Hepatocyte (in vitro differentiated cells): ENCODE measurements around the gene YPEL1. TPM values are rescaled to one million over a fixed set of nuclear protein-coding genes. Genes with fewer than 3 reads are reported as not detected.
"Not testable (repeated sequence)": the region's sequence is repeated elsewhere in the genome, so short reads cannot be mapped to it uniquely, and the experiment has no call there.

Experiments used
- DNase-seq: peaks from one replicate; pipeline ENCODE4 v3.0.0-alpha.2; 2016; ENCODE audit warnings: low spot score
- H2AFZ ChIP-seq: fragments of 200-600 bp; sonication (generic); 2 replicates; pipeline ENCODE4 v1.6.0; 2016; ENCODE audit warnings: antibody characterized with exemption, mild to moderate bottlenecking
- H3K27ac ChIP-seq: fragments of 200-600 bp; sonication (generic); 2 replicates; pipeline ENCODE4 v1.5.1; 2016; ENCODE audit warnings: mild to moderate bottlenecking
- H3K27me3 ChIP-seq: fragments of 200-600 bp; sonication (generic); 2 replicates; pipeline ENCODE4 v1.6.1; 2016
- H3K36me3 ChIP-seq: fragments of 200-600 bp; sonication (generic); replicated peaks from 2 replicates; pipeline ENCODE4 v1.5.1; 2016; ENCODE audit warnings: low read depth; ENCODE audit not compliant: insufficient read depth
- H3K4me1 ChIP-seq: fragments of 200-600 bp; sonication (generic); 2 replicates; pipeline ENCODE4 v1.5.1; 2016; ENCODE audit warnings: mild to moderate bottlenecking, moderate library complexity; ENCODE audit not compliant: insufficient read depth
- H3K4me2 ChIP-seq: fragments of 200-600 bp; sonication (generic); 2 replicates; pipeline ENCODE4 v1.6.0; 2016
- H3K4me3 ChIP-seq: fragments of 200-600 bp; sonication (generic); 2 replicates; pipeline ENCODE4 v1.5.1; 2016; ENCODE audit warnings: mild to moderate bottlenecking
- H3K79me2 ChIP-seq: fragments of 200-600 bp; sonication (generic); 2 replicates; pipeline ENCODE4 v1.6.0; 2017; ENCODE audit warnings: mild to moderate bottlenecking
- H3K9me2 ChIP-seq: fragments of 200-600 bp; sonication (generic); replicated peaks from 2 replicates; pipeline ENCODE4 v1.6.0; 2017; ENCODE audit warnings: mild to moderate bottlenecking; ENCODE audit not compliant: insufficient read depth
- H3K9me3 ChIP-seq: fragments of 200-600 bp; sonication (generic); 2 replicates; pipeline ENCODE4 v1.5.1; 2016; ENCODE audit warnings: low read depth, mild to moderate bottlenecking
- H4K20me1 ChIP-seq: fragments of 200-600 bp; sonication (generic); 2 replicates; pipeline ENCODE4 v1.6.0; 2016; ENCODE audit warnings: mild to moderate bottlenecking; ENCODE audit not compliant: insufficient read depth, poor library complexity, severe bottlenecking
- CTCF ChIP-seq: fragments of 200-600 bp; sonication (generic); IDR thresholded peaks from 2 replicates; pipeline ENCODE4 v1.5.1; 2016; ENCODE audit warnings: antibody characterized with exemption, mild to moderate bottlenecking; ENCODE audit not compliant: poor library complexity
- EZH2 ChIP-seq: fragments of 200-600 bp; sonication (generic); IDR thresholded peaks from 2 replicates; pipeline ENCODE4 v1.6.1; 2016; ENCODE audit warnings: antibody characterized with exemption, mild to moderate bottlenecking, borderline replicate concordance
- EZH2phosphoT487 ChIP-seq: fragments of 200-600 bp; sonication (generic); IDR thresholded peaks from one replicate; pipeline ENCODE4 v1.6.1; 2018; ENCODE audit warnings: antibody characterized with exemption, mild to moderate bottlenecking, low read depth, moderate library complexity; ENCODE audit not compliant: unreplicated experiment, severe bottlenecking
- WGBS: methylation state at CpG from one replicate; pipeline ENCODE4 v1.1.6; 2016; ENCODE audit warnings: low lambda C conversion rate; ENCODE audit errors: missing lambda C conversion rate; 5-methylcytosine and 5-hydroxymethylcytosine counted together
- polyA plus RNA-seq: library from polyadenylated mRNA; unstranded; fragments of >200 nt; fragmentation: Nextera tagmentation; extraction: Ambion mirVana; gene quantifications from 2 replicates; pipeline ENCODE4 v1.2.1, GENCODE V29; 2016
- total RNA-seq: library from RNA; depleted of rRNA; stranded (reverse); fragments of >200 nt; gene quantifications from 2 replicates; pipeline ENCODE4 v1.2.3, GENCODE V29; 2014

Gene YPEL1
- total and polyA plus RNA-seq, 2 experiments from 2014 or later, result 2.0 to 3.1 TPM

GRCh38 chr22:21734540-21735199, 924 bp downstream of the YPEL1 start:
- no peak for TF ChIP-seq EZH2
- TF ChIP-seq CTCF, result no peak
- TF ChIP-seq EZH2phosphoT487, result no peak
- Histone ChIP-seq H3K4me3 (peak overlapping the region; percentile 64), H3K9me3 (no peaks in the 10 kb centered on the region), H3K27me3 (peaks cover 11% of the 10 kb centered on the region), H3K9me2 (no peaks in the 10 kb centered on the region), H4K20me1 (no peaks in the 10 kb centered on the region), H3K4me2 (peak overlapping the region; percentile 85), H3K4me1 (peaks cover 8% of the 10 kb centered on the region), H3K36me3 (no peaks in the 10 kb centered on the region), H3K27ac (no peak overlapping the region), H2AFZ (peak overlapping the region; percentile 73), H3K79me2 (no peaks in the 10 kb centered on the region)
- WGBS, result 26% methylated on average over 8 of the region's 8 CpGs
- no peak for DNase-seq

- H3K9me3 ChIP-seq, result no peaks in the 10 kb centered on the region
- H2AFZ ChIP-seq, result no peak overlapping the region
- H3K36me3 ChIP-seq, result no peaks in the 10 kb centered on the region
- H3K4me3 ChIP-seq, result no peak overlapping the region
- no peak overlapping the region for H3K4me2 ChIP-seq
- DNase-seq, result no peak
- H3K9me2 ChIP-seq, result no peaks in the 10 kb centered on the region
- H3K27ac ChIP-seq, result no peak overlapping the region
- TF ChIP-seq CTCF (no peak), EZH2 (no peak), EZH2phosphoT487 (no peak)
- peaks cover 11% of the 10 kb centered on the region for H3K27me3 ChIP-seq
- no peaks in the 10 kb centered on the region for H3K79me2 ChIP-seq
- no peaks in the 10 kb centered on the region for H4K20me1 ChIP-seq
- 92% methylated on average over 5 of the region's 5 CpGs for WGBS
- H3K4me1 ChIP-seq, result peaks cover 8% of the 10 kb centered on the region
Observed at GRCh38 chr22:21731503-21731902, 4.1 kb downstream of the YPEL1 start.

GRCh38 chr22:21730535-21731308, 4.9 kb downstream of the YPEL1 start:
- TF ChIP-seq EZH2phosphoT487 (no peak), EZH2 (no peak), CTCF (no peak)
- no peak for DNase-seq
- no peak overlapping the region for H3K27ac ChIP-seq
- no peaks in the 10 kb centered on the region for H3K9me2 ChIP-seq
- peaks cover 11% of the 10 kb centered on the region for H3K27me3 ChIP-seq
- H3K79me2 ChIP-seq, result no peaks in the 10 kb centered on the region
- H3K4me1 ChIP-seq, result peaks cover 8% of the 10 kb centered on the region
- no peak overlapping the region for H2AFZ ChIP-seq
- no peak overlapping the region for H3K4me3 ChIP-seq
- H3K9me3 ChIP-seq, result no peaks in the 10 kb centered on the region
- 93% methylated on average over 9 of the region's 9 CpGs for WGBS
- H3K36me3 ChIP-seq, result no peaks in the 10 kb centered on the region
- no peak overlapping the region for H3K4me2 ChIP-seq
- H4K20me1 ChIP-seq, result no peaks in the 10 kb centered on the region

GRCh38 chr22:21729184-21729583, 6.4 kb downstream of the YPEL1 start:
- H3K36me3 ChIP-seq, H2AFZ ChIP-seq, H3K4me3 ChIP-seq, DNase-seq, H3K9me3 ChIP-seq, H3K4me1 ChIP-seq, H3K79me2 ChIP-seq, H4K20me1 ChIP-seq, H3K9me2 ChIP-seq, H3K4me2 ChIP-seq, H3K27me3 ChIP-seq, H3K27ac ChIP-seq: not testable (repeated sequence)
- WGBS, result 83% methylated on average over 3 of the region's 3 CpGs
